ENCODE results near the gene SFXN5. TPM values are rescaled to one million over a fixed set of nuclear protein-coding genes. Genes with fewer than 3 reads are reported as not detected.
"Not testable (repeated sequence)": the region's sequence is repeated elsewhere in the genome, so short reads cannot be mapped to it uniquely, and the experiment has no call there.

Gene SFXN5
- total and polyA plus RNA-seq, 3 donors from 2014 or later = 24.0 to 32.2 (median 25.4) TPM

DNA sequence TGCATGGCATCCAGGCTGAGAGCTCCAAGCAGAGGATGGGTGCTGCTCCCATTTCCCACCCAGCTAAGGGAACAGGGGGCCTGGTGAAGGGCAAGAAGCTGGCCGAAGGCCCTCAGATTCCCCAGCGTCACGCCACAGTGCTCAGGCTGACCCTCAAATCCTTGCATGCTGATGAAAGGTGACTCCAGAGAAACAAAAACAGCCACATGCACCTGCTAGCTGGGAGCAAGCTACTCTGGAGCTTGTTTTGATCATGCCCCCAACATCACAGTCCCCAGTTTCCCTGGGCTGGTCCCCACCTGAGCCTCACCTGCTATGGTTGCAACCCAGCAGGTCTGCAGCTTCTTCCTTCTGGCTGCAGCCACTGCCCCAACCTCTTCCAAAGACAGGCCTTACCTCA lies 28.0 kb upstream of the SFXN5 start:
- intact Hi-C loops (cut with DNase I; ENCODE audit: low total_unique reads) = no loop called here
- WGBS, 2 donors = 96 to 100% methylated on average over 2 to 3 of the region's 3 CpGs
- H3K4me3 ChIP-seq = no peak overlapping the region
- no peak for DNase-seq
- H3K9me3 ChIP-seq = no peaks in the 10 kb centered on the region
- no peaks in the 10 kb centered on the region for H3K27me3 ChIP-seq
- no peaks in the 10 kb centered on the region for H3K4me1 ChIP-seq
- TF ChIP-seq POLR2A (IDR thresholded peaks at IDR 0.05) = no peak
- TF ChIP-seq, protein P1, sequence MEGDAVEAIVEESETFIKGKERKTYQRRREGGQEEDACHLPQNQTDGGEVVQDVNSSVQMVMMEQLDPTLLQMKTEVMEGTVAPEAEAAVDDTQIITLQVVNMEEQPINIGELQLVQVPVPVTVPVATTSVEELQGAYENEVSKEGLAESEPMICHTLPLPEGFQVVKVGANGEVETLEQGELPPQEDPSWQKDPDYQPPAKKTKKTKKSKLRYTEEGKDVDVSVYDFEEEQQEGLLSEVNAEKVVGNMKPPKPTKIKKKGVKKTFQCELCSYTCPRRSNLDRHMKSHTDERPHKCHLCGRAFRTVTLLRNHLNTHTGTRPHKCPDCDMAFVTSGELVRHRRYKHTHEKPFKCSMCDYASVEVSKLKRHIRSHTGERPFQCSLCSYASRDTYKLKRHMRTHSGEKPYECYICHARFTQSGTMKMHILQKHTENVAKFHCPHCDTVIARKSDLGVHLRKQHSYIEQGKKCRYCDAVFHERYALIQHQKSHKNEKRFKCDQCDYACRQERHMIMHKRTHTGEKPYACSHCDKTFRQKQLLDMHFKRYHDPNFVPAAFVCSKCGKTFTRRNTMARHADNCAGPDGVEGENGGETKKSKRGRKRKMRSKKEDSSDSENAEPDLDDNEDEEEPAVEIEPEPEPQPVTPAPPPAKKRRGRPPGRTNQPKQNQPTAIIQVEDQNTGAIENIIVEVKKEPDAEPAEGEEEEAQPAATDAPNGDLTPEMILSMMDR (IDR thresholded peaks at IDR 0.05) = no peak
- no peak overlapping the region for H3K27ac ChIP-seq
- H3K36me3 ChIP-seq (ENCODE audit: low read depth, missing control alignments) = no peaks in the 10 kb centered on the region

DNA sequence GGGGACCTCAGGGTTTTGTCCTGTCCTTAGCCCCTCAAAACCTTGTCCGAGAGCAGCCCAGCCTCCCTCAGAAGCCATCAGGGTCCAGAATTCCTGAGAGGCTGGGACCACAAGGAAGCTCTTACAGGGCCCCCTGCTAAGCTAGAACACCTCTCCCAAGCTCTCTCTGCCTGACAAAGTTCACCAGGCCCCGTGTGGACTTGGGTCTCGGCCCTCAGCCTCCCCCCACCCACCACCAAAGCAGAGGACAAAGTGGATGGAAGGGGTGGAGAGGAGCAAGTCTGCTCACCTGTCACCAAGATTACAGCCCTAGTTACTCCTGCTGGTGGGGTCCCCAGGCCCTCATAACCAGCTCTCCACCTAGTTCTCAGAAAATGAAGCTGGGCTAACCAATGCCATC lies 24.4 kb upstream of the SFXN5 start:
- H3K4me1 ChIP-seq = no peaks in the 10 kb centered on the region
- H3K36me3 ChIP-seq (ENCODE audit: low read depth, missing control alignments) = no peaks in the 10 kb centered on the region
- WGBS, 2 donors = 84 to 100% methylated on average over 2 to 3 of the region's 3 CpGs
- H3K27me3 ChIP-seq = no peaks in the 10 kb centered on the region
- no peak overlapping the region for H3K4me3 ChIP-seq
- no peak for DNase-seq
- intact Hi-C loops (cut with DNase I; ENCODE audit: low total_unique reads) = no loop called here
- no peaks in the 10 kb centered on the region for H3K9me3 ChIP-seq
- TF ChIP-seq, protein P1 (IDR thresholded peaks at IDR 0.05) = no peak
- TF ChIP-seq POLR2A (IDR thresholded peaks at IDR 0.05) = no peak
- H3K27ac ChIP-seq = no peak overlapping the region

DNA sequence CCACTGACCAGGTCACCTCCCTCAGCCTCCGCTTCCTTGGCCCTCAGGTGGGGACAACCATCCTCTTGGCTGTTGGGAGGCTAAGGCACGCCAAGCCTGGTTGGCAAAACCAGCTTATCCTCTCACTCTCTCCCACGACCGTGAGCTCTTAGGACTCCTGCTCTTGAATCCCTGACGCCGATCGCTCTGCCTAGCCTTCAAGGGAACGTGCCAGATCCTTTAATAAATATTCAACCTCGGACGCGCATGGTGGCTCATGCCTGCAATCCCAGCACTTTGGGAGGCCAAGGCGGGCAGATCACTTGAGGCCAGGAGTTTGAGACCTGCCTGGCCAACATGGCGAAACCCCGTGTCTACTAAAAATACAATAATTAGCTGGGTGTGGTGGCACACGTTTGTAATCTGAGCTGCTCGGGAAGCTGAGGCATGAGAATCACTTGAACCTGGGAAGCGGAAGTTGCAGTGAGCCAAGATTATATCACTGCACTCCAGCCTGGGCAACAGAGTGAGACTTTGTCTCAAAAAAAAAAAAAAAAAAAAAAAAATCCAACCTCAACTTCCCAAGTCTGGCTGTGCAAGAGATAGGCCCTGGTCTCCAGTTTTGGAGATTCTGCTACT lies 22.2 kb upstream of the SFXN5 start:
- intact Hi-C loops (cut with DNase I; ENCODE audit: low total_unique reads); H3K9me3 ChIP-seq; H3K4me3 ChIP-seq; H3K27me3 ChIP-seq; H3K27ac ChIP-seq; DNase-seq; H3K4me1 ChIP-seq; H3K36me3 ChIP-seq (ENCODE audit: low read depth, missing control alignments): not testable (repeated sequence)
- WGBS, 2 donors = 93 to 94% methylated on average over 15 to 17 of the region's 17 CpGs

DNA sequence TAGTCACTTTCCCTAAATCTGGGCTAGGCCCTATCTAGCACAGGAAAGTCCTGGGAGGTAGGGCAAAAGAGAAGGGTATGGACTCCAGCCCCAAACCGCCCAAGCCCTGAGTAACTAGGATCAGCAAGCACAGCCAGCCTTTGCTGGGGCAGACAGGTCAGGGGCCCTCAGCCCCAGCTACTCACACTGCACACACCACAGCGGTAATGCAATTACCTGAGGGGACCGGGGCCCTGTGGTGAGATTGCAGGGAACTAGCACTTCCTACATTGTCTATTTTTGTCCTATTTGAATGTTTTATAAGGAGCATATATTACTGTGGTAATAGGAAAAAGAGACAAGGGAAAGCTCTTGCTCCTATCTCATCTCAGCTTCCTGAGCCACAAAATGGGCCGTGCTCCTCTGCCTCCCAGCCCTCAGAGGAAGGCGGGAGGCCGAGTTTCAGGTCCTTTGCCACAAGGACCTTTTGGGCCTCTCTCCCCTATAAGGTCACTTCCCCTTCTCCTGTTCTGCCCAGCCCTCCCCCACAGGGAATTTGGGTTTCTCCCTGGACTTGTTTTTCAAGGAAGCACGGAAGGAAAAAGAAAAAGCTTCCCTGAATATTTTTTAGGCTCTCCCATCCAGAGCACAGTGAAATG lies 20.8 kb upstream of the SFXN5 start:
- Histone ChIP-seq H3K27me3 (no peaks in the 10 kb centered on the region), H3K4me3 (no peak overlapping the region), H3K4me1 (no peaks in the 10 kb centered on the region), H3K9me3 (no peaks in the 10 kb centered on the region), H3K27ac (no peak overlapping the region), H3K36me3 (ENCODE audit: low read depth, missing control alignments) (no peaks in the 10 kb centered on the region)
- TF ChIP-seq, protein P1 (IDR thresholded peaks at IDR 0.05) = no peak
- TF ChIP-seq POLR2A (IDR thresholded peaks at IDR 0.05) = no peak
- intact Hi-C loops (cut with DNase I; ENCODE audit: low total_unique reads) = no loop called here
- DNase-seq = no peak
- 60 to 62% methylated on average over 7 of the region's 7 CpGs for WGBS, 2 donors

DNA sequence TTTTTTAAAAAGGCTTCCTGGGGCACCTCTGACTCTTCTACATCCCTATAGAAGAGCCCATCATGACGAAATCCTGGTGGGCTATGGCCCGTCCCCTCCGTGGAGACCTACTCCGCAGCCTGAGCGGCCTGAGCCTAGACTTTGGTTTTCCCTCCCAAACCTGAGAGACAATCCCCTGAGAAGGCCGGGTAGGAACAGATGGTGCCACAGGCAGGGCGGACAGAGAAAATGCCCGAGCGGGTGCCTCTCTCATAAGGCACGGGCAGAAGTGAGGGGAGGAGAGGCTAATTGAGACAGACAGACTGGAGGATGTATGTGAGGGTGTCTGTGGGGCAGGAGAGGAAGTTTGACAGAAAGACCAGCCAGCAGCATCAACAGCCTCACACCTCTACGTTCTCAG lies 20.2 kb upstream of the SFXN5 start:
- 95% methylated on average over 11 of the region's 11 CpGs for WGBS, 2 donors
- no peaks in the 10 kb centered on the region for H3K4me1 ChIP-seq
- no peak for TF ChIP-seq POLR2A (IDR thresholded peaks at IDR 0.05)
- TF ChIP-seq, protein P1 (IDR thresholded peaks at IDR 0.05) = no peak
- H3K9me3 ChIP-seq = no peaks in the 10 kb centered on the region
- no peaks in the 10 kb centered on the region for H3K36me3 ChIP-seq (ENCODE audit: low read depth, missing control alignments)
- intact Hi-C loops (cut with DNase I; ENCODE audit: low total_unique reads) = no loop called here
- no peak for DNase-seq
- no peak overlapping the region for H3K27ac ChIP-seq
- no peaks in the 10 kb centered on the region for H3K27me3 ChIP-seq
- H3K4me3 ChIP-seq = no peak overlapping the region

All from testis (tissue), 3 donors.